HepG2 (cell line): ENCODE measurements around the gene C1RL. TPM values are rescaled to one million over a fixed set of nuclear protein-coding genes. Genes with fewer than 3 reads are reported as not detected.

Experiments used
- ATAC-seq: fragments of 200-7000 bp; cut with Tn5 transposase; 3 replicates; pipeline ENCODE4 v1.9.1; 2020; ENCODE audit warnings: mild to moderate bottlenecking, moderate library complexity
- BruUV-seq: library from RNA; stranded (reverse); fragments of 400-500 nt; replicated peaks from 2 replicates; lab custom pipeline; 2021; lab: Mats Ljungman, UMichigan
- CTCF ChIA-PET: fragments of 300-600 bp; formaldehyde crosslinking; extraction: SDS; loops from one replicate; lab custom pipeline; 2021; ENCODE audit warnings: low total read pairs, inconsistent platforms, low intra/inter-chr PET ratio; lab: Yijun Ruan, JAX
- POLR2A ChIA-PET: fragments of 350-600 bp; sonication (Branson Sonifier 250); formaldehyde crosslinking; loops from one replicate; lab custom pipeline; 2020; ENCODE audit warnings: antibody characterized with exemption, inconsistent platforms; lab: Yijun Ruan, JAX
- DNase-seq: peaks from one replicate; pipeline ENCODE4 v3.0.0-alpha.2; 2015; ENCODE audit warnings: low spot score
- FAIRE-seq: peaks from 3 replicates; lab custom pipeline; 2011; peaks lifted over from hg19 to GRCh38; lab: Jason Lieb, UNC
- H2AFZ ChIP-seq: one replicate; pipeline ENCODE4 v1.6.1; 2011; ENCODE audit warnings: low read length, inconsistent platforms
- H3K27ac ChIP-seq: fragments of 300-600 bp; 3 replicates; pipeline ENCODE4 v1.8.0; 2011; ENCODE audit warnings: mixed run types, mild to moderate bottlenecking, mixed read lengths, low read length, inconsistent platforms; ENCODE audit not compliant: insufficient read depth; ENCODE audit errors: extremely low read length
- H3K27me3 ChIP-seq, 2 experiments: fragments of 200-600 bp in 1 of 2; 2 replicates in 1 of 2; 3 replicates in 1 of 2; pipeline versions ENCODE4 v1.6.0 to v1.8.0; 2011; ENCODE audit warnings: low read length in 2 of 2, mild to moderate bottlenecking in 2 of 2, moderate library complexity in 2 of 2, inconsistent platforms in 1 of 2; ENCODE audit not compliant: insufficient read depth in 2 of 2, control insufficient read depth in 1 of 2
- H3K36me3 ChIP-seq, 2 experiments: fragments of 200-600 bp in 1 of 2; replicated peaks in 1 of 2; 2 replicates in 1 of 2; 3 replicates in 1 of 2; pipeline versions ENCODE4 v1.5.1 to v1.8.0; 2011; ENCODE audit warnings: low read length in 2 of 2, inconsistent platforms in 1 of 2; ENCODE audit not compliant: insufficient read depth in 2 of 2, control insufficient read depth in 1 of 2
- H3K4me1 ChIP-seq: 2 replicates; pipeline ENCODE4 v1.5.1; 2012; ENCODE audit warnings: low read length, inconsistent platforms; ENCODE audit not compliant: insufficient read depth
- H3K4me2 ChIP-seq: 2 replicates; pipeline ENCODE4 v1.6.0; 2011; ENCODE audit warnings: low read depth, low read length, inconsistent platforms
- H3K4me3 ChIP-seq, 3 experiments: fragments of 200-600 bp in 1 of 3; sonication (generic), shearing (Covaris generic) in 1 of 3; replicated peaks in 1 of 3; 2 replicates each; pipeline ENCODE4 v1.5.1; 2011 to 2016; ENCODE audit warnings: low read length in 3 of 3, inconsistent platforms in 2 of 3, low read depth in 2 of 3, mild to moderate bottlenecking in 2 of 3, control low read depth in 1 of 3, mixed read lengths in 1 of 3; ENCODE audit not compliant: insufficient read depth in 1 of 3
- H3K79me2 ChIP-seq: one replicate; pipeline ENCODE4 v1.6.1; 2011; ENCODE audit warnings: low read length, inconsistent platforms; ENCODE audit not compliant: insufficient read depth
- H3K9ac ChIP-seq: 2 replicates; pipeline ENCODE4 v1.6.0; 2011; ENCODE audit warnings: mild to moderate bottlenecking, low read depth, low read length, inconsistent platforms; ENCODE audit not compliant: insufficient read depth
- H3K9me3 ChIP-seq: 2 replicates; pipeline ENCODE4 v1.5.1; 2012; ENCODE audit warnings: mild to moderate bottlenecking, low read length
- H4K20me1 ChIP-seq: 2 replicates; pipeline ENCODE4 v1.6.0; 2011; ENCODE audit warnings: inconsistent platforms, mild to moderate bottlenecking, low read length, moderate library complexity; ENCODE audit not compliant: insufficient read depth
- NR2F2 ChIP-seq: IDR thresholded peaks from 2 replicates; pipeline ENCODE4 v1.6.1; 2012; ENCODE audit warnings: low read depth, inconsistent platforms, borderline replicate concordance
- ZNF235 ChIP-seq: sonication (generic); formaldehyde crosslinking; IDR thresholded peaks from 2 replicates; pipeline ENCODE4 v1.8.1; 2023; ENCODE audit warnings: mild to moderate bottlenecking, missing genetic modification reagents, borderline replicate concordance
- ZNF264 ChIP-seq: sonication (generic); formaldehyde crosslinking; IDR thresholded peaks from 2 replicates; pipeline ENCODE4 v1.4.0; 2020; ENCODE audit warnings: missing genetic modification reagents
- ZNF556 ChIP-seq: sonication (generic); formaldehyde crosslinking; IDR thresholded peaks from 2 replicates; pipeline ENCODE4 v1.4.0; 2020; ENCODE audit warnings: mild to moderate bottlenecking, missing genetic modification reagents, borderline replicate concordance
- ZNF747 ChIP-seq: sonication (generic); formaldehyde crosslinking; IDR thresholded peaks from 2 replicates; pipeline ENCODE4 v1.8.1; 2023; ENCODE audit warnings: missing genetic modification reagents, mild to moderate bottlenecking, borderline replicate concordance
- ZUFSP ChIP-seq: sonication (generic); formaldehyde crosslinking; IDR thresholded peaks from 2 replicates; pipeline ENCODE4 v1.9.0; 2021; ENCODE audit warnings: missing genetic modification reagents, mild to moderate bottlenecking, borderline replicate concordance
- ZZZ3 ChIP-seq: sonication (generic); formaldehyde crosslinking; IDR thresholded peaks from 2 replicates; pipeline ENCODE4 v1.4.0; 2020; ENCODE audit warnings: missing genetic modification reagents, mild to moderate bottlenecking, borderline replicate concordance
- WGBS: methylation state at CpG from one replicate; pipeline ENCODE4 v1.1.6; 2017; ENCODE audit warnings: low lambda C conversion rate; 5-methylcytosine and 5-hydroxymethylcytosine counted together
- in situ Hi-C: cut with HindIII; loops from 2 replicates; pipeline ENCODE4 v1.10.0; 2017; ENCODE audit warnings: low pct_unique_long_range_greater_than_20kb; ENCODE audit not compliant: extremely low pct_ligation_motif_present
- intact Hi-C: fragments of 100-400 bp; cut with micrococcal nuclease; formaldehyde crosslinking; loops from one replicate; pipeline ENCODE4 v1.10.0; 2022; ENCODE audit not compliant: unreplicated experiment
- polyA plus RNA-seq, 8 experiments: library from polyadenylated mRNA; depleted of rRNA in 3 of 8; stranded (reverse) in 7 of 8; unstranded in 1 of 8; fragments of >200 nt; fragmentation: Illumina TruSeq in 4 of 8; extraction: Trizol in 4 of 8; gene quantifications; 2 replicates each; pipeline versions ENCODE4 v1.2.1 to v1.2.3, GENCODE V29; 2011 to 2016; ENCODE audit warnings: low read depth in 4 of 8, missing spikeins in 1 of 8, mixed read lengths in 1 of 8; ENCODE audit not compliant: insufficient read depth in 1 of 8
- total RNA-seq, 5 experiments: library from RNA; depleted of rRNA; stranded (reverse); fragments of >200 nt; fragmentation: Illumina TruSeq; extraction: Trizol; gene quantifications; 2 replicates each; pipeline ENCODE4 v1.2.3, GENCODE V29; 2016; ENCODE audit warnings: low read depth in 1 of 5

Gene C1RL
- total and polyA plus RNA-seq, 2 of the 13 experiments (the other 11 are each of a cell fraction or from before 2014, with no cell fraction given) = 28.9 to 53.1 TPM

- no peak for ATAC-seq
Measured at GRCh38 chr12:7143564-7143963, 34.5 kb upstream of the C1RL start.

More at GRCh38 chr12:7143564-7143963, 34.5 kb upstream of the C1RL start:
- BruUV-seq = no TSS peak
- no peak overlapping the region for H3K9ac ChIP-seq
- no peaks in the 10 kb centered on the region for H3K9me3 ChIP-seq
- DNase-seq (no peak), FAIRE-seq (no peak)
- 97% methylated on average over 7 of the region's 7 CpGs for WGBS
- no peak overlapping the region for H3K4me3 ChIP-seq
- H3K36me3 ChIP-seq = peaks cover 12 to 59% of the 10 kb centered on the region in 2 experiments
- TF ChIP-seq ZZZ3 (no peak), ZUFSP (no peak), ZNF556 (CRISPR knock-in tag) (no peak), ZNF264 (no peak), ZNF747 (CRISPR knock-in tag) (no peak), NR2F2 (no peak), ZNF235 (CRISPR knock-in tag) (no peak)
- intact Hi-C loops (no loop called here), in situ Hi-C loops (no loop called here)
- no peak overlapping the region for H3K27ac ChIP-seq
- no peak overlapping the region for H3K4me2 ChIP-seq
- H2AFZ ChIP-seq = no peak overlapping the region
- no peaks in the 10 kb centered on the region for H3K27me3 ChIP-seq
- ChIA-PET CTCF (interaction anchor here (1.2 to 2.7 kb wide), 3 partner anchors 19 to 45 kb away, joined by 4 to 16 read pairs (median 4); no protein-coding TSS in a partner anchor), POLR2A (interaction anchor here (1.5 kb wide), 1 partner anchor 13 kb away, joined by 5 read pairs; the partner anchor contains the start of gene CLSTN3)
- H4K20me1 ChIP-seq = no peaks in the 10 kb centered on the region
- no peaks in the 10 kb centered on the region for H3K79me2 ChIP-seq
- H3K4me1 ChIP-seq = no peaks in the 10 kb centered on the region; the same call in 1 of the 2 replicates
